DND-41 (cell line): ENCODE results near the gene TCF12.

Source experiments
- EZH2 ChIP-seq: IDR thresholded peaks from 3 replicates; pipeline ENCODE4 v1.6.1; 2012; ENCODE audit warnings: borderline replicate concordance, low read depth, mild to moderate bottlenecking, moderate library complexity, low read length, inconsistent platforms; ENCODE audit not compliant: severe bottlenecking
- TF ChIP-seq, protein P1 (sequence below): IDR thresholded peaks from 2 replicates; pipeline ENCODE4 v1.5.1; 2012; ENCODE audit warnings: borderline replicate concordance, low read length, moderate library complexity, mild to moderate bottlenecking; ENCODE audit not compliant: poor library complexity, severe bottlenecking; ENCODE audit errors: extremely low read depth

DNA sequence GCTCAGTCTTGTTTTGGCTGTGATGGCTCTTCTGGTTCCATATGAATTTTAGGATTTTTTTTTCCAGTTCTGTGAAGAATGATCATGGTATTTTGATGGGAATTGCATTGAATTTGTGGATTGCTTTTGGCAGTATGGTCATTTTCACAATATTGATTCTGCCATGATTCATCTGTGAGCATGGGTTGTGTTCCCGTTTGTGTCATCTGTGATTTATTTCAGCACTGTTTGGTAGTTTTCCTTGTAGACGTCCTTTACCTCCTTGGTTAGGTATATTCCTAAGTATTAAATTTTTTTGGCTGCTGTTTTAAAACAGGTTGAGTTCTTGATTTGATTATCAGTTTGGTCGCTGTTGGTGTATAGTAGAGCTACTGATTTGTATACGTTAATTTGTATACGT lies 18.5 kb downstream of the TCF12 start:
- TF ChIP-seq, protein P1, sequence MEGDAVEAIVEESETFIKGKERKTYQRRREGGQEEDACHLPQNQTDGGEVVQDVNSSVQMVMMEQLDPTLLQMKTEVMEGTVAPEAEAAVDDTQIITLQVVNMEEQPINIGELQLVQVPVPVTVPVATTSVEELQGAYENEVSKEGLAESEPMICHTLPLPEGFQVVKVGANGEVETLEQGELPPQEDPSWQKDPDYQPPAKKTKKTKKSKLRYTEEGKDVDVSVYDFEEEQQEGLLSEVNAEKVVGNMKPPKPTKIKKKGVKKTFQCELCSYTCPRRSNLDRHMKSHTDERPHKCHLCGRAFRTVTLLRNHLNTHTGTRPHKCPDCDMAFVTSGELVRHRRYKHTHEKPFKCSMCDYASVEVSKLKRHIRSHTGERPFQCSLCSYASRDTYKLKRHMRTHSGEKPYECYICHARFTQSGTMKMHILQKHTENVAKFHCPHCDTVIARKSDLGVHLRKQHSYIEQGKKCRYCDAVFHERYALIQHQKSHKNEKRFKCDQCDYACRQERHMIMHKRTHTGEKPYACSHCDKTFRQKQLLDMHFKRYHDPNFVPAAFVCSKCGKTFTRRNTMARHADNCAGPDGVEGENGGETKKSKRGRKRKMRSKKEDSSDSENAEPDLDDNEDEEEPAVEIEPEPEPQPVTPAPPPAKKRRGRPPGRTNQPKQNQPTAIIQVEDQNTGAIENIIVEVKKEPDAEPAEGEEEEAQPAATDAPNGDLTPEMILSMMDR = no peak
- TF ChIP-seq EZH2 = no peak
